NCI-H526 (cell line): Measurements from ENCODE around the gene ANKRD62.
"Not testable (repeated sequence)": the region's sequence is repeated elsewhere in the genome, so short reads cannot be mapped to it uniquely, and the experiment has no call there.

Source experiments
- DNase-seq, 2 experiments: peaks; one replicate each; lab custom pipeline; 2025; lab: John Stamatoyannopoulos, UW

The ANKRD62 gene

GRCh38 chr18:12066910-12067511 is 26.6 kb upstream of the ANKRD62 start:
- no peak for DNase-seq

GRCh38 chr18:12067671-12068070 is 26.0 kb upstream of the ANKRD62 start:
- no peak for DNase-seq

GRCh38 chr18:12068316-12068949 is 25.2 kb upstream of the ANKRD62 start:
- peak in 1 of 2 experiments; percentile 37 for DNase-seq

GRCh38 chr18:12068950-12069320 is 24.7 kb upstream of the ANKRD62 start:
- no peak for DNase-seq

DNA sequence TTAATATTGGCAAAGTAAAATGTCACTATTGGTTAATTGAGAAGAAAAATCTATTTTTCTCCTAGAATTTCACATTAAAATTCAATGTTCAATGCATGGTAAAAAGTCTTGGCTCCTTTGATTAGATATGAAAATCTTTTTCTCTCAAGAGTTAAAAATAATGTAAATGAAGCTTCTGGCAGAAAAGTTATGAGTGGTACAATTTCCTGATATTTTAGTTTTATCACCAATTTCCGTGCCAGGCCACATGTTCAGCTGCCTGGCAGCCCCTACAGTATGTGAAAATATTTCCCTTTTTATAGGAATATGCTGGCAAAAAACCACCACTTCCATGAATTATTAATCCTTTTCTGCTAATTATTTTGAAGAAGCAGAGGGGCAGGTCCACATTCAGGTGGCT is 22.6 kb upstream of the ANKRD62 start:
- DNase-seq = not testable (repeated sequence)

- DNase-seq = no peak
Observed at GRCh38 chr18:12072996-12073395, 20.6 kb upstream of the ANKRD62 start.

- no peak for DNase-seq
Observed at GRCh38 chr18:12074736-12075135, 18.9 kb upstream of the ANKRD62 start.

DNA sequence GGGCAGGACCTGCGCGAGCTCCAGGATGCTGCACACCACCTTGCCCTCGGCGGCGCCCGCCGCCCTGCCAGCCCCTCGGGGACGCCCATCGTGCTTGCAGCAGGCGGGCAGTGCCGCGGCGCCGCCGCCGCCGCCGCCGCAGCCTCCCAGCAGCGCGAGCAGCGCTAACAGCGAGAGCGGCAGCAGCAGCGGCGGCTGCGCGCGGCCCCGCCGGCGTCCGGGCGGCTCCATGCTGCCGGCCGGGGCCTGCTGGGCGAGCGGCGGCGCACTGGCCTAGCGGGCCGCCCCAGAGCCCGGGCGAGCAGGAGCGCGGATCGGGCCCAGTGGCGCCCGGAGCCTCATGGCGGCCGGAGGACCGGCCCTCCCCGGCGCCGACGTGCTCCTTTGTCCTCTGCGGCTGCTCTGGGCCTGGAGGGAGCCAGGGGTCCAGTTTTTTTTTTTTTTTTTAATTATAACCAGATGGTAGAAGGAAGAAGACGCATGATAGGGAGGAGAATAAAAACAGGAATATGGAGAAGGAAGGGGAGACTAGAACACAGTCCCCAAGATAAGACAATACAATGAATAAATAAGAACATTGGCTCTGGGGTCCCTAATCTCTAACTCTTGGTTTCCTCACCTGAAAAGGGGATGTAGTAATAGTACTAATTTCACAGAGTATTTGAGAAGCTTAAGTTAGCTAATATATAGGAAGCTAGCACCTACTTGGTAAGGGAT is 17.1 kb upstream of the ANKRD62 start:
- DNase-seq = peak in 1 of 2 experiments; percentile 35

DNA sequence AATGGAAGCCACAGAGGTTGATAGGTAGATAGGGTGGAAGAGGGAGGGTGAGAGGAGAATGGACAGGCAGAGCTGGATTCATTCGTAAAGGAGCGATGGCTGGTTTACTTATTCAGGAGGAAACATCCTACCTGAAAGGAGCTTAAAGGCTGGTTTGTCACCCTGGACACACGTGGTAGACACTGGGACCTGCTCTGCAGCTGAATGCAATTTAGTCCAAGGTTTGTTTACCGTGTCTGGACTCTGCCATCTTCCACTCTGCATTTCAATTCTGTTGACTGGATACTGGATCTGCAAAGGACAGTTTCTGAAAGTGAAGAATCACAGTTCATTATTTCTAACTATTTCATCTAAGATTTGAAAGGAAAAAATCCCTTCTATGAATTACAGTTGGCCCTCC is 15.6 kb upstream of the ANKRD62 start:
- DNase-seq = not testable (repeated sequence)

DNA sequence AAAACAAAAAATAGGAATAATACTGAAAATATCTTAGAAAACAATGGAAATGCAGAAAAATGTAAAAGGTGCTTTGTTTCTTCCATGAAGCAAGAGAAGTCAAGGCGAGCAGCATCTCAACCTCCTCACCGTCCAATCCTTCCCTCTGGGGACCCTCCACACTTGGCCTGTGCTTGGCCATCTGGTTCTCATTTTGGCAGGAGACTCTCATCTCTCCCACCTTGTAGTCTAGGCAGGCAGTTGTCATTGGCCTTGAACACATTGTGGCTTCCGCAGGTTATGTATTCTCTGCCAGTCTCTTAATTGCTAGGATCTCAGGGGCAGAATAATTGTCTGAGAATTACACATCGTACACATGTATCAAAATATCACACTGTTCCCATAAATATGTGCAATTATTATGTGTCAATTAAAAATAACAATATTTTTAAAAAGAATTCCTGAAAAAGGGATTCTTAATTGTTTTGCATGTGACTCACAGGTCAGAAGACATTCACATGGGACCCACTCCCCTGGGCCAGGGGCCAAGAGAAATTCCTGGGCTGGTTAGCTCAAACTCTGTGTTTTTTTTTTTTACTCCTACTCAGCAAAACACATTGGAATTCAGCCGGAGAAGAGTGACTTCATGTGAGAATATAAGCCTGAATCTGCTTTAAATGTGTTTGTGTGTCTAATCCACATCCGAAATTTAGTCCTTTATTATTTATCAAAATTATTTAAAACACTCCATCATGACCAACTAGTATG is 14.0 kb upstream of the ANKRD62 start:
- DNase-seq = no peak

DNA sequence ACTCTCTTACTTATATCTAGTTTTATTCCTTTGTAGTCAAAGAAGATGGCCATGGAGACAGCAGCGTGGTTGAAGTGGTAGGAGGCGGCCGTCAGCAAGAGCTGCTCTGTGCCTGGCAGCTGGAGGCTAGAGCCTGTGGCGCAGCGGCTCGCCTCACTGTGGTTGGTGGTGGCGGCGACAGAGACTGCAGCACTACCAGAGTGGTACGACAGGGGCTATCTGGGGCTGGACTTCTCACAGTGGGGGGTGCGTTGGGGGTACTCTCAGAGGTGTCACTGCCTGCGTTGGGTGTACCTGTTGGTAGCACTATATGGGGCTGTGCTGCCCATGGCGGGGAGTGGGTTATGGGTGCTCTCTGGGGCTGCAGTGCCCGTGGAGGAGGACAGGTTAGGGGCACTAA is 8.5 kb upstream of the ANKRD62 start:
- DNase-seq = no peak

- DNase-seq = no peak
Observed at GRCh38 chr18:12085786-12086185, 7.9 kb upstream of the ANKRD62 start.

DNA sequence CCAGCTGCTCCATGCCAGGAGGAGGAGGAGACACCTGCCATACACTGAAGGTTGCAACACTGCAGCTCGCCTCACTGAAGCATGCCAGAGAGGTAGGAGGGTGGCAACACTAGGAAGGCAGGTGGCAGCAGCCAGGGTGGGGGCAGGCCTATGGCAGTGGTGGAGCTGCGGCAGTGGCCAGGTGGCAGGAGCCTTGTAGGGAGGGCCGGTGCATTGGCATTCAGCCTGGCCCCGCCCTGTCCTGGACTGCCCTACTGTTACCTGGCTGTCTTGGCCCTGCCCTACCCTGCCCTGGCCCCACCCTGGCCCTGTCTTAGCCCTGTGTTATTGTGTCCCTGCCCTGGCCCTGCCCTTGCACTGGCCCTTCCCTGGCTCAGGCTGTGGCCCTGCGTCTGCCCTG is 7.4 kb upstream of the ANKRD62 start:
- no peak for DNase-seq

DNA sequence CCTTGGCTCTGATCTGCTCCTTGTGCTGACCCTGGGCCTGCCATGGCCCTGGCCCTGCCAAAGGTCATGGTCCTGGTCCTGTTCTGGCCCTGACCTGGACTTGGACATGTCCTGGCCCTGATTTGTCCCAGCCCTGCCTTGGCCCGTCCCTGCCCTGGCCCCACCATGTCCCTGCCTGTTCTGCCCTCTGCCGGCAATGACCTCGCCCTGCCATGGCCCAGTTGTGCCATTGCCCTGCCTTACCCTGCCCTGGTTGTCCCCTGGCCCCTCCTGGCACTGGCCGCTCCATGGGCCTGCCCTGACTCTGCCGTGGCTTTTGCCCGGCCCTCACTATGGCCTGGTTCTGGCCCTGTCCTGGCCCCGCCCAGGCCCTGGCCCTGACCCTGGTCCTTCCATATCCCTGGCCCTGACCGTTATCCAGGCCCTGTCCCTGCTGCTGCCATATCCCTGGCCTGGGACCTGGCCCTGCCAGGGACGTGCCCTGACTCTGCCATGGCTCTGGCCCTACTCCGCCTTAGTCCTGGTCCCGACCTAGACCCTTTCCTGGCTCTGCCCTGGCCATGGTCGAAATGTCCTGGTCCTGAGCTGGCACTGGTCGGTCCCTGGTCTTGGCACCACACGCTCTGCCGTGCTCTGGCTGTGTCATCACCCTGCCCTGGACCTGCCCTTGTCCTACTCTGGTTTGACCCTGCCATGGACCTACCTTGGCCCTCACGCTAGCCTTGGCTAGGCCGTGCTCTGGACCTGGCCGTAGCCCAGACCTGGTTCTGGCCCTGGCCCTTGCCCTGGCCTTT is 6.8 kb upstream of the ANKRD62 start:
- DNase-seq = no peak

DNA sequence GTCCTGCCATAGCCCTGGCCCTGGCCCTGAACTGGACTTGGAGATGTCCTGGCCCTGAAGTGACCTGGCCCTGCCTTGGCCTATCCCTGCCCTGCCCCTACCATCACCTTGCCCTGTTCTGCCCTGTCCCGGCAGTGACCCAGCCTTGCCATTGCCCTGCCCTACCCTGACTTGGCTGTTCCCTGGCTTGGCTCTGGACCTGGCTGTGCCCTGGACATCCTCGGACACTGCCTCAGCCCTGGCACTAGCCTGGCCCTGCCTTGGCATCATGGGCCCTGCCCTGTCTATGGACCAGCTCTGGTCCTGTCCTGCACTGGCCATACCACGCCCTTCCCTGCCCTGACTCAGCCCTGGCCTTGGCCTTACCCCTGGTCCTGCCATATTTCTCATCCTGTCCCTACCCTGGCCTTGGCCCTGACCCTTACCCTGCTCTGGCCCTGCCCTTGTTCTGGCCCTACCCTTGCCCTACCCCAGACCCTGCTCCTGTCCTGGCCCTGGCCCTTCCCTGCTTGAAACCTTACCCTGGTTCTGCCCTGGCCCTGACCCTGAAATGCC is 6.1 kb upstream of the ANKRD62 start:
- no peak for DNase-seq

DNA sequence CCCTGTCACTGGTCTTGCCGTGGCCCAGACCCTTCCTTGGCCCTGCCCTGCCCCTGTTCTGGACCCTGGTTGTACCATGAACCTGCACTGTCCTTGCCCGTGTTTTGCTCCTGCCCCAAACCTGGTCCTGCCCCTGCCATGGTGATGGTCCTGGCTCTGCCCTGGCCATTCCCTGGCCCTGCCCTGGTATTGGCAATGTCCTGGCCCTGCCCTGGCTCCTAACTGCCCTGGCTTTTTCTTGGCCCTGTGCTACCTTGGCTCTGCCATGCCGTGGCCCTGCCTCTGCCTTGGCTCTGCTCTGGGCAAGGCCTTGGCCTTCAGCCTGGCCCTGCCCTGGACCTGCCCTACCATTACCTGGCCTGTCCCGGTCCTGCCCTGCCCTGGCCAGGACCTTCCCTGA is 5.5 kb upstream of the ANKRD62 start:
- no peak for DNase-seq

DNA sequence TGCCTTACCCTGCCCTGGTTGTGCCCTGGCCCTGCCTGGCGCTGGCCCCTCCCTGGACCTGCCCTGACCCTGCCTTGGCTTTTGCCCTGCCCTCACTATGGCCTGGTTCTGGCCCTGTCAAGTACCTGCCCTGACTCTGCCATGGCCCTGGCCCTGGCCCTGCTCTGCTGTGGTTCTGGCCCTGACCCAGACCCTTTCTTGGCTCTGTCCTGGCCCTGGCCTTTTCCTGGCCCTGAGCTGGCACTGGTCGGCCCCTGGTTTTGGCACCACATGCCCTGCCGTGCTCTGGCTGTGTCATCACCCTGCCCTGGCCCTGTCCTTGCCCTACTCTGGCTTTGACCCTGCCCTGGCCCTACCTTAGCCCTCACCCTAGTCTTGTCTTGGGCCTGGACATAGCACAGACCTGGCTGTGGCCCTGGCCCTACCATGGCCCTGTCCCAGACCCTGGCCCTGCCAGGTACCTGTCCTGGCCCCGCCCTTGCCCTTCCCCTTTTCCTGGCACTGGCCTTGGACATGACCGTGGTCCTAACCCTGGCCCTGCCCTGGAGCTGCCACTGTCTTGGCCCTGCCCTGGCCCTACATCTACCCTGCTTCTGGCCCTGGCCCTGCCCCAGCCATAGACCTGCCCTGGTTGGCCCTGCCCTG is 4.8 kb upstream of the ANKRD62 start:
- no peak for DNase-seq

DNA sequence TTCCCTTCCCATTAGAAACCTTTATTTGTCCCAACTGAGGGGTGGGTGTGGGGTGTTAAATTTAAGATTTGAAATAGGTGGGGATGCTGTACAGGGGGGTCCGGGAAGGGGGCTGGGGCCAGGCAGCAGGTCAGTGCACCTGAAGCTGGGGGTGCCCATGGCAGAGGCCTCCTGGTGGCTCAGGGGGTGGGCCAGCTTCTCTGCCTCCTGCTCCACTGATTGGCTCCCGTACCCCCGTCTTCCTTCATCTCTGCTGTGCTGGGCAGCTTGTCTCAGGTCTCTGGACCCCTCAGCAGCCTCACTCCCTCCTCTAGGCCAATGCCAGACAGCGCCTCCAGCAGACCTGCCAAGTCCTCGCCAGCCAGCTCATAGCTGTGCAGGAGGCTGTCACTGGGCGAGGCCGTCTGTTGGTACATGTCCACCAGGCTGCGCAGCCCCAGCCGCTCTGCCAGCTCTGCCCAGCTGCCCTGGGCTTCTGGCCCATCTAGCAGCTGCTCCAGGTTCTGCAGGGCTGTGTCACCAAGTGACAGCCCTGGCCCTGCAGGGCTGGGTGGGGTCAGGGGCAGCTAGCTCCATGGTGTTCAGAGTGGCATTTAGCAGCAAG is 2.0 kb upstream of the ANKRD62 start:
- DNase-seq = no peak

GRCh38 chr18:12092398-12093229 is 1.0 kb upstream of the ANKRD62 start:
- peak in 1 of 2 experiments; percentile 64 for DNase-seq

DNA sequence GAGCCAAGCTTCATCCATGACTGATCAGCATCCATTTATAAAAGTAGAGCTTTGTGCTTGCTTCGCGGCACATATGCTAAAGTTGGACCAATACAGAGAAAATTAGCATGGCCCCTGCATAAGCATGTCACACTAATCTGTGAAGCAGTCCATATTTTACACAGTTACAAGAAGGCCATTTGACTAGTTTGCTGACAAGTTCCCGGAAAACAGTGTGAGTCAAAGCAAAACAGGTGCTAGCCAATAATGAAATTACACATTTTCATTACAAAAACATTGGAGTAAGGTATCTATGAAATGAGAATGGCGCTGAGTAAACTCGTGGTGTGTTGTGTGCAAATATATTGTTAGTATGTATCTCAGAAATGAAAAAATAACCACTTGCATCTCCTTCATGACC is 4.7 kb downstream of the ANKRD62 start:
- no peak for DNase-seq
